Activated CD4-positive, alpha-beta T cell treated with anti-CD3 and anti-CD28 coated beads for 24 hours (primary cell): ENCODE results near the gene SMIM20.
"Not testable (repeated sequence)": the region's sequence is repeated elsewhere in the genome, so short reads cannot be mapped to it uniquely, and the experiment has no call there.

ENCODE experiments used
- DNase-seq, 2 donors: peaks; one replicate each; pipeline ENCODE4 v3.0.0-alpha.2; 2020; ENCODE audit warnings: low read depth in 2 of 2

The SMIM20 gene

GRCh38 chr4:25890571-25891485 lies 23.2 kb upstream of the SMIM20 start:
- DNase-seq = no peak

GRCh38 chr4:25892796-25893195 lies 21.2 kb upstream of the SMIM20 start:
- DNase-seq = no peak

GRCh38 chr4:25896776-25897539 lies 17.1 kb upstream of the SMIM20 start:
- DNase-seq = no peak

GRCh38 chr4:25900310-25900709 lies 13.7 kb upstream of the SMIM20 start:
- DNase-seq = no peak

- DNase-seq = no peak
These were observed 13.0 kb upstream of the SMIM20 start for GRCh38 chr4:25901030-25901430.

GRCh38 chr4:25903900-25904747 lies 9.9 kb upstream of the SMIM20 start:
- no peak for DNase-seq

GRCh38 chr4:25904748-25905082 lies 9.3 kb upstream of the SMIM20 start:
- no peak for DNase-seq

- DNase-seq = no peak
These were observed 8.6 kb upstream of the SMIM20 start for GRCh38 chr4:25905371-25905770.

GRCh38 chr4:25906113-25906512 lies 7.9 kb upstream of the SMIM20 start:
- not testable (repeated sequence) for DNase-seq

- DNase-seq = no peak
These were observed 5.5 kb upstream of the SMIM20 start for GRCh38 chr4:25908491-25908901.

- DNase-seq = no peak
These were observed 2.7 kb upstream of the SMIM20 start for GRCh38 chr4:25911356-25911755.

GRCh38 chr4:25913056-25913850 lies 767 bp upstream of the SMIM20 start:
- DNase-seq = no peak

GRCh38 chr4:25914670-25915352 lies 791 bp downstream of the SMIM20 start:
- no peak for DNase-seq

- no peak for DNase-seq
These were observed 1.3 kb downstream of the SMIM20 start for GRCh38 chr4:25915353-25915705.

- DNase-seq = no peak
These were observed 2.9 kb downstream of the SMIM20 start for GRCh38 chr4:25916870-25917269.

- DNase-seq = no peak
These were observed 5.7 kb downstream of the SMIM20 start for GRCh38 chr4:25919676-25920075.

GRCh38 chr4:25921922-25922321 lies 7.9 kb downstream of the SMIM20 start:
- DNase-seq = no peak

GRCh38 chr4:25922812-25923369 lies 8.9 kb downstream of the SMIM20 start:
- DNase-seq = no peak

GRCh38 chr4:25923745-25924144 lies 9.7 kb downstream of the SMIM20 start:
- DNase-seq = no peak

GRCh38 chr4:25925486-25926201 lies 11.6 kb downstream of the SMIM20 start:
- DNase-seq = no peak
